Measurements from ENCODE around the gene SMARCA4. TPM values are rescaled to one million over a fixed set of nuclear protein-coding genes. Genes with fewer than 3 reads are reported as not detected.

SMARCA4 gene
- total and polyA plus RNA-seq, 7 donors = 22.5 to 73.9 (median 39.1) TPM

- Histone ChIP-seq H3K9me3 (no peaks in the 10 kb centered on the region), H3K36me3 (peaks cover 14 to 66% (median 28%) of the 10 kb centered on the region in 4 donors), H3K4me3 (no peak overlapping the region), H3K4me1 (peaks cover 0 to 13% (median 11%) of the 10 kb centered on the region in 4 donors), H3K27ac (no peak overlapping the region), H3K27me3 (no peaks in the 10 kb centered on the region)
- DNase-seq = no peak
- WGBS, 2 donors = 92 to 94% methylated on average over 29 of the region's 29 CpGs
- intact Hi-C loops (cut with DNase I) = no loop called here
- TF ChIP-seq POLR2AphosphoS5 (IDR thresholded peaks at IDR 0.05) (no peak), POLR2A (IDR thresholded peaks at IDR 0.05) (no peak), EP300 (IDR thresholded peaks at IDR 0.05) (no peak)
- TF ChIP-seq, protein P1, sequence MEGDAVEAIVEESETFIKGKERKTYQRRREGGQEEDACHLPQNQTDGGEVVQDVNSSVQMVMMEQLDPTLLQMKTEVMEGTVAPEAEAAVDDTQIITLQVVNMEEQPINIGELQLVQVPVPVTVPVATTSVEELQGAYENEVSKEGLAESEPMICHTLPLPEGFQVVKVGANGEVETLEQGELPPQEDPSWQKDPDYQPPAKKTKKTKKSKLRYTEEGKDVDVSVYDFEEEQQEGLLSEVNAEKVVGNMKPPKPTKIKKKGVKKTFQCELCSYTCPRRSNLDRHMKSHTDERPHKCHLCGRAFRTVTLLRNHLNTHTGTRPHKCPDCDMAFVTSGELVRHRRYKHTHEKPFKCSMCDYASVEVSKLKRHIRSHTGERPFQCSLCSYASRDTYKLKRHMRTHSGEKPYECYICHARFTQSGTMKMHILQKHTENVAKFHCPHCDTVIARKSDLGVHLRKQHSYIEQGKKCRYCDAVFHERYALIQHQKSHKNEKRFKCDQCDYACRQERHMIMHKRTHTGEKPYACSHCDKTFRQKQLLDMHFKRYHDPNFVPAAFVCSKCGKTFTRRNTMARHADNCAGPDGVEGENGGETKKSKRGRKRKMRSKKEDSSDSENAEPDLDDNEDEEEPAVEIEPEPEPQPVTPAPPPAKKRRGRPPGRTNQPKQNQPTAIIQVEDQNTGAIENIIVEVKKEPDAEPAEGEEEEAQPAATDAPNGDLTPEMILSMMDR (IDR thresholded peaks at IDR 0.05) = no peak
Measured at GRCh38 chr19:10923260-10924112, 37.3 kb upstream of the SMARCA4 start.

DNA sequence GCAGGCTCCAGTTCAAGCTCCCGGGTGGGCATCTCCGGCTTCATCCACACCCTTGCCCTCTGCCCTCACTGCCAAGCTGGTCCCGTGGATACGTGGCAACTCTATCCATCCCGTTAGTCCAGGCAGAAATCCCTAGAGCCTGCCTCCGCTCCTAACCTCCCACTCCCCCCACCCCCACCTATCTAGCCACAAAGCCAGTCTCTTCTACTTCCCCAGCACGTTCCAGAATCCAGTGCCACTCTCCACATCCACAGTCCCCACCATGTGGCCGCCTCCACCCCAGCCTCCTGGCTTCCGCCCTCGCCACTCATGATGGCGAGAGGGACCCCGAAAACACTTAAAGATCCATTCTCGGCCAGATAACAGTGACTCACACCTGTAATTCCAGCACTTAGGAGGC, 36.2 kb upstream of the SMARCA4 start:
- Histone ChIP-seq H3K9me3 (no peaks in the 10 kb centered on the region), H3K4me1 (peaks cover 0 to 20% (median 15%) of the 10 kb centered on the region in 4 donors), H3K27ac (no peak overlapping the region), H3K36me3 (peaks cover 3 to 55% (median 22%) of the 10 kb centered on the region in 4 donors), H3K27me3 (no peaks in the 10 kb centered on the region), H3K4me3 (no peak overlapping the region)
- DNase-seq = no peak
- intact Hi-C loops (cut with DNase I) = no loop called here
- TF ChIP-seq, protein P1 (IDR thresholded peaks at IDR 0.05) = no peak
- no peak for TF ChIP-seq EP300 (IDR thresholded peaks at IDR 0.05)
- TF ChIP-seq POLR2A (IDR thresholded peaks at IDR 0.05) = no peak
- no peak for TF ChIP-seq POLR2AphosphoS5 (IDR thresholded peaks at IDR 0.05)
- 86 to 90% methylated on average over 13 of the region's 13 CpGs for WGBS, 2 donors

DNA sequence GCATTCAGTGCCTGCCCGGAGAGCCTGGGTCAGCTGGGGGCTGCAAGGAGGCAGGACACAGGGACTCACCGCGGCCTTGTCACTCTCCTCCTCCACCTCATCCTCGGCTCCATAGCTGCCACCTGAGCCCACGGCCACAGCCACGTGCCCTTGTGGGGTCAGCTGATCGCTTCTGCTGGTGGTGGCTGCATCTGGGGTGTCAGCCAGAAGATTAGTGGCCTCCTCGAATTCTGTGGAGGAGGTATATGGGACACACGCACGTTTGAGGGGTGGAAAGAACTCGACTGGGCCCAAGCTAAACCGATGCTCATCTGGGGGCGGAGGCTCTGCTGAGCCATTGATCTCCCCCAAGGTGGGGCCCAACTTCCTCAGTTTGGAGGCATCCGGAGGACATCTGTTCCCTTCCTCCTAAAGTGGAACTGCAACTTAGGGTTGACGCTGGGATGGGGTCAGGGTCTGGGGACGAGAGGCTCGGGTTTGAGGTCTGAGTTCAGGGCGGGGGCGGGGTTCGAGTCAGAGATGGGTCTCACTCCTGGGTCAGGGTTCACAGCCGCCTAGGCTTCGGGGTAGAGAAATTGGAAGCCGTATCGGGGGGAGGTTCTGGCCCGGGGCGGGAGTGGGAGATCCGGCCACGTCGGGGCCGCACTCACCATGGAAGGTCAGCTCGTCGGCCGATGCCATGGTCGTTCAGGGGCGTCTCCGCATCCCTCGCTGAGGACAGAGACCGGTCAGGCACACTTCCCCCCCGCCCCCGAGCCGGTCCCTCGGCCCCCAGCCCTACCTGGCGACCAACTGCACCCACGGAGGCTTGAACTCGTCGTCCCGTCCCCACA, 32.9 kb upstream of the SMARCA4 start:
- H3K9me3 ChIP-seq = no peaks in the 10 kb centered on the region
- H3K36me3 ChIP-seq = peaks cover 0 to 33% (median 14%) of the 10 kb centered on the region in 4 donors
- DNase-seq = no peak
- H3K4me1 ChIP-seq = peaks cover 0 to 38% (median 26%) of the 10 kb centered on the region in 4 donors
- H3K27me3 ChIP-seq = no peaks in the 10 kb centered on the region
- peak overlapping the region; percentile 90 to 100 (median 98) for H3K4me3 ChIP-seq
- WGBS, 2 donors = 4 to 8% methylated on average over 47 of the region's 47 CpGs
- intact Hi-C loops (cut with DNase I) = loop anchor here (2.0 kb wide), 1 partner anchor 55 kb away; no protein-coding TSS in a partner anchor
- TF ChIP-seq, protein P1 (IDR thresholded peaks at IDR 0.05) = no peak
- no peak for TF ChIP-seq POLR2AphosphoS5 (IDR thresholded peaks at IDR 0.05)
- no peak for TF ChIP-seq POLR2A (IDR thresholded peaks at IDR 0.05)
- TF ChIP-seq EP300 (IDR thresholded peaks at IDR 0.05) = no peak
- peak overlapping the region; percentile 88 to 92 (median 90) for H3K27ac ChIP-seq

- Histone ChIP-seq H3K4me3 (peak within 1 kb of the TSS; percentile 90 to 100 (median 98)), H3K4me1 (peaks cover 0 to 38% (median 26%) of the 10 kb centered on the region in 4 donors), H3K9me3 (no peaks in the 10 kb centered on the region), H3K27ac (peak within 1 kb of the TSS; percentile 88 to 92 (median 90)), H3K36me3 (peaks cover 0 to 28% (median 9%) of the 10 kb centered on the region in 4 donors), H3K27me3 (no peaks in the 10 kb centered on the region)
- intact Hi-C loops (cut with DNase I) = loop anchor here (2.0 kb wide), 1 partner anchor 56 kb away; no protein-coding TSS in a partner anchor
- TF ChIP-seq EP300 (IDR thresholded peaks at IDR 0.05) (no peak), POLR2AphosphoS5 (IDR thresholded peaks at IDR 0.05) (peak; percentile 49 to 83 (median 81)), POLR2A (IDR thresholded peaks at IDR 0.05) (peak; percentile 49 to 68)
- TF ChIP-seq, protein P1 (IDR thresholded peaks at IDR 0.05) = no peak
- 0% methylated on average over 96 of the region's 96 CpGs for WGBS, 2 donors
- peak; percentile 99 for DNase-seq
Measured at GRCh38 chr19:10928563-10929401, 32.0 kb upstream of the SMARCA4 start, which contains the start of the genes TIMM29 and YIPF2. Gene TIMM29 (plus strand): TSS chr19:10928811. CDS start chr19:10928823, 12 bp downstream. Gene YIPF2 (minus strand): TSS chr19:10928639. CDS start chr19:10928410, 229 bp downstream.
